ENCODE data around the gene GADD45A.
A peak's percentile ranks its signal among the peaks of the same experiment; 100 is the strongest.
"Not testable (repeated sequence)": the region's sequence is repeated elsewhere in the genome, so short reads cannot be mapped to it uniquely, and the experiment has no call there.

The GADD45A gene, protein sequence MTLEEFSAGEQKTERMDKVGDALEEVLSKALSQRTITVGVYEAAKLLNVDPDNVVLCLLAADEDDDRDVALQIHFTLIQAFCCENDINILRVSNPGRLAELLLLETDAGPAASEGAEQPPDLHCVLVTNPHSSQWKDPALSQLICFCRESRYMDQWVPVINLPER

DNA sequence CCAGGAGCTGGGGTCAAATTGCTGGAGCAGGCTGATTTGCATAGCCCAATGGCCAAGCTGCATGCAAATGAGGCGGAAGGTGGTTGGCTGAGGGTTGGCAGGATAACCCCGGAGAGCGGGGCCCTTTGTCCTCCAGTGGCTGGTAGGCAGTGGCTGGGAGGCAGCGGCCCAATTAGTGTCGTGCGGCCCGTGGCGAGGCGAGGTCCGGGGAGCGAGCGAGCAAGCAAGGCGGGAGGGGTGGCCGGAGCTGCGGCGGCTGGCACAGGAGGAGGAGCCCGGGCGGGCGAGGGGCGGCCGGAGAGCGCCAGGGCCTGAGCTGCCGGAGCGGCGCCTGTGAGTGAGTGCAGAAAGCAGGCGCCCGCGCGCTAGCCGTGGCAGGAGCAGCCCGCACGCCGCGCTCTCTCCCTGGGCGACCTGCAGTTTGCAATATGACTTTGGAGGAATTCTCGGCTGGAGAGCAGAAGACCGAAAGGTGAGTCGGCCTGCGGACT, at the start of gene GADD45A:
TSS of gene GADD45A (plus strand) at position 135 of the 491 bp plus-strand sequence. CDS start at position 429, 294 bp downstream.
- peak; percentile 96 for DNase-seq

DNA sequence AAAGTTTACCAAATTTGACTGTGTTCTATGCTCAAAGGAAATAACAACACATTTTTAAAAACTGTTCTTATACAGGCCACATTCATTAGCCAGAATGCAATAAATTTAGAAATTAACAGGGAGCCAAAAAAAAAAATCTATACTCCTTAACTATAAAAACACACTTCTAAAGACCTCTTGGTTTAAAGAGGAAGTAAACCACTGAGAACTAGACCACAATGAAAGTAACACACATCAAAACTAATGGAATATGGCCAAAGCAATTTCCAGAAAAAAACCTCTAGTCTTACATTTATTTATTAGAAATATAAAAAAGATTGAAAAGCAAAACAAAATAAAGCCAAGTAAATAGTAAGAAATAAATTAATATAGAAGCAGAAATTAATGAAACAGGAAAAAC, 48.9 kb upstream of the GADD45A start:
- no peak for DNase-seq

DNA sequence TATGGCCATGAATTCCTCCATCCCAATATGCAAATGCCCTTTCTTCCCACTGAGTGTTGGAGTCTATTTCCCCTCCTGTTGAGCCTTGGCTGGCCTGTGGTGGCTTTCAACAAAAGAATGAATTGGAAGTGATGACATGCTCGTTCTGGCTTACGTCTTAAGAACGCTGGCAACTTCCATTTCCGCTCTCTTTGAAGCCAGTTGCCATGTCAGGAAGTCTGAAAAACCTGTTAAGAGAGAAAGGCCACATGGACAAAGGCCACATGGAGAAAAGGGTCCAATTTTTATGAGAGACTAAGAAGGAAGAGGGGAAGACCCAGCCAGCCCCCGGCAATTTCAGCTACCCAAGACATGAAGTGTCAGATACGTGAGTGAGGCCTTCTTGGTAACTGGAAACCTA, 45.6 kb upstream of the GADD45A start:
- no peak for DNase-seq

DNA sequence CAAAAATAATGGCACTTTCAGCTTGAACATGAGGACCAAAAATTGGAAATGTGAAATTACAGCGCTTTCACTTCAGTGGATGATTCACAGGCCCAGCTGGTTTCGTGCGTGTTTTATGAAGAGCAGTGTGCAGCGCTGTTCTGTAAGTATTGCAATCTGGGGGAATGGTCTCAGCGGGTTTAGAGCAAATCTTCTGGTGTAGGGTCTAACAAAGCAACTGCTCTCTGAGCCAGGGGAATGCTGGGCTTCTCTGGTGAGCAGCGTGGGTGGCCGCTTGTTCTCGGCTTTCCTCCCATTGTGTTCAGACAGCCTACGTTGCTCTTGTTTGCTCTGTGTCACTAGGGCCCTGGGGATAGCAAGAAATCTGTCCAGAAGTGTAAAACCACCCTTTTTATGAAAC, 42.4 kb upstream of the GADD45A start:
- DNase-seq, result no peak

DNA sequence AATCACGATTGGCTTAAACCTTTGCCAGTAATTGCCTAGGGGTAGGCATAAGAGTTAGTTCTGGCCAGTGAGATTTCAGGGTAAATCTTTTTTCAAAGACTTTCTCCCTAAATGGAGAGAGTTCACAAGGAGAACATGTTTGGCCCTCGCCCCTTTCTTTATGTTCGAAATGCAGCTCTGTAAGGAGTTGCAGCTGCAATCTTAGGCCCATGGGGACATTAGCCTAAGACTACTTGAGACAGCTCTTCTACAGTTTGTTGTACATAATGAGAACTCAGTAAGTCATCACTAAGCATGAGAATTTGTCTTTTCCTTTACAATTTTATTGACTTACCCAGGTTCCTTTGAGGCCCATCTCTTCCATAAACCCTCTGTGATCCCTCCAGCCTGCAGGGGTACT, 40.4 kb upstream of the GADD45A start:
- no peak for DNase-seq

DNA sequence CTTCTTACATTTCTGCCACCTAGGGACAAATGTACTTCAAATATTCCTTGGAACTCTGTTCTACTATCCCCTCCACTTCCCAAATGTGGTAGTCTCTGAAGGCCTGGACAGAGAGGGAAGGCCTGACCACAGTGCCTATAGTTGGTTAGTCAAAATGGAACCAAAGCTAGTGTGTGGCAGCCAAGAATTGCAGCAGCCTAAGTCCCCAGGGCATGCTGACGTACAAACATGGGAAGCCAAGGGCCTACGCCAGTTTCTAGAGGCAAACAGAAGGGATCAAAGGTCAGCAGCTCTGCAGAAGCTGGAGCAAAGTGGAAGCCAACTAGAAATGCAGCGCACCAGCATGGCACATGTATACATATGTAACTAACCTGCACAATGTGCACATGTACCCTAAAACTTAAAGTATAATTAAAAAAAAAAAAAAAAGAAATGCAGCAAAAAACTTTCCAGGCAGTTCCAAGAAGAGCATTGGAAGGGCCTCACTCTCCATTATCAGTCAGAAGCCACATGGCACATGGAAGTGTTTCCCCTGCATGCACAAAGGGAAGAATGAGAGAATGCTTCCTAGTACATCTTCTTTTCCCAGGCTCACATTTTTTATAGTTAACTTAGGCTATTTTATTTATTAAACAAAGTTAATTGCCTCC, 39.4 kb upstream of the GADD45A start:
- DNase-seq, result no peak

DNA sequence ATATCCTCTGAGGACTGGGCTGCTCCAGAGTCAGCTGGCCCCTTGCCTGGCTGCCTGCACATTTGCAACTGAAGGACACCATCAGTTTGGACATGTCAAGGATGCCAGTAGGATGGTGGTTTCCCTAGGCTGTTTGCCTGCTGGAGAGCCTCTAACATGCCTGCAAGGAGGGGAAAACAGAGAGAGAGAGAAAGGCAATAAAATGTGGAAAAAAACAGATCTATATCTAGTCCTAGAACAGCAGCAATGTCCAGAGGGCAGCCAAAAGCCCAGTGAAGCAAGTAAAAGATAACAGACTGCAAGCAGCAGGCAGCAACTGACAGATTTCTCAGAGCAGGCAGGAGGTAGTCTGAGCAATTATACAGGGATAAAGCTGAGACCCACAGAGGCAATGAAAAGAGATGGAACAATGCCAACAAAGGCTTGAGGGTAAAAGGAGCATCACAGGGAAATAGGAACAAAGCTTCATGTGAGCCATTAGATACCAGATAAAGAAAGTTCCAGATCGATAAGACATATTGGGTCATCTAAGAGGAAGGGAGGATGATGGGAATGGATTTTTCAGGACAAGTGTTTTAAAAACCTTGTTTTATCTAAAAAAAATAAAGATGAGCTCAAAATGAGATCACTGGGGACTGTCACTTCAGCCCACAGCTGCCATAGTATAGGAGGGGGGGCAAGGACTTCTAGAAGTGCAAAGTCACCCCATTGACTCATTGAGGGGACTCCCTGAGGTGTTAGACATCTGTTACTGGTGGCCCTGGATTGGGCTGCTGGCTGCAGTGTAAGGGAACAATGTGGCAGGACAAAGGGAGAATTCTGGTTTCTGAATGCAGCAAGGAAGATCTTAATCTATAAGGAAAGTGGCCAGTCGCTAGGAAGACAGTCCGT, 38.6 kb upstream of the GADD45A start:
- no peak for DNase-seq

DNA sequence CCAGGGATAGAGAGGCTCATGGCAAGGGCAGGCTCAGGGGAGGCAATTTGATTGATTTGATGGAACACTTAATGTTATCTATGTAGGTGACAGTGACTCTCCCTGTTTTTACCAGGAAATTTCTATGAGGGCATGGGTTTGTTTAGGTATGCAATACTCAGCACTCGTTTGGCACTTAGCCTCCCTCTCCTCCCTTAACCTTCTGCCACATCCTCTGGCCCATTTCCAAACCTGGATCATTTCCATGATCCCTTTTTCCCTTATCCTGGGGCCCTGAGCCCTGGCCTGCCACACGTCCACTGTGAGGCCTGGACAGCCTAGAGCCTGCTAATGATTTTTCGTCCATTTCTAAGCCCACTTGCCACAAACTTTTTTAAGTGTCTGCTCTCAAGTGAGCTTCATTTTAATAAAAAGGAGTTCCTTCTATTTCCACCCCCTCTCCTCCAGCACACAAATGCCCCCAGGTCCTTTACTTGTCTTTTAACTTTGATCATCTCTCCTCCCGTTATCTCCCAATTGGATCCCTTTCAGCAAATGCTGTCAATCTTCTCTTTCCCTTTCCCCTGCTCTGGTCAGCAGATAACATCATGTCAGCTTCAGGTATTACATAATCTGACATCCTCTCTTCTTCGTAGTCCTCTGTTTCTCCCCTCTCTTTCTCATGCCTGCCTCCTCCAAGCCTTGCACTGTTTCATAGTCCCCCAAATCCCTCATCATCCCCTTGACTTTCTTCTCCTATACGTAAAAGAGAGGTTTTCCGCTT, 37.8 kb upstream of the GADD45A start:
- DNase-seq, result no peak

DNA sequence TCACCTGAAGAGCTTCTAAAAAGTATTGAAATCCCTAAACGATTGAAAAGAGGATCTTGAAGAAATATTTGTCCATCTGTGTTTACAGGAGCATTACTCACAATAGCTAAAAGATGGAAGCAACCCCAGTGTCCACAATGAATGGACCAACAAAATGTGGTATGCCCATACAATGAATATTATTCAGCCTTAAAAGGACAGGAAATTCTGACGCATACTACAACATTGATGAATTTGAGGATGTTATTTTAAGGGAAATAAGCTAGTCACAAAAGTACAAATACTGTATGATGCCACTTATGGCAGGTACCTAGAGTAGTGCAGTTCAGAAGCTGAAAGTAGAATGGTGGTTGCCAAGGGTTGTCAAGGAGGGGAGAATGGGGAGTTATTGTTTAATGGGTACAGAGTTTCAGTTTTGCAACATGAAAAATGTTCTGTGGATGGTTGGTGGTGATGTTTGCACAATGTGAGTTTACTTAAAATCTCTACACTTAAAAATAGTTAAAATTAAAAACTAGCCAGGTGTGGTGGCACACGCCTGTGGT, 37.1 kb upstream of the GADD45A start:
- no peak for DNase-seq

DNA sequence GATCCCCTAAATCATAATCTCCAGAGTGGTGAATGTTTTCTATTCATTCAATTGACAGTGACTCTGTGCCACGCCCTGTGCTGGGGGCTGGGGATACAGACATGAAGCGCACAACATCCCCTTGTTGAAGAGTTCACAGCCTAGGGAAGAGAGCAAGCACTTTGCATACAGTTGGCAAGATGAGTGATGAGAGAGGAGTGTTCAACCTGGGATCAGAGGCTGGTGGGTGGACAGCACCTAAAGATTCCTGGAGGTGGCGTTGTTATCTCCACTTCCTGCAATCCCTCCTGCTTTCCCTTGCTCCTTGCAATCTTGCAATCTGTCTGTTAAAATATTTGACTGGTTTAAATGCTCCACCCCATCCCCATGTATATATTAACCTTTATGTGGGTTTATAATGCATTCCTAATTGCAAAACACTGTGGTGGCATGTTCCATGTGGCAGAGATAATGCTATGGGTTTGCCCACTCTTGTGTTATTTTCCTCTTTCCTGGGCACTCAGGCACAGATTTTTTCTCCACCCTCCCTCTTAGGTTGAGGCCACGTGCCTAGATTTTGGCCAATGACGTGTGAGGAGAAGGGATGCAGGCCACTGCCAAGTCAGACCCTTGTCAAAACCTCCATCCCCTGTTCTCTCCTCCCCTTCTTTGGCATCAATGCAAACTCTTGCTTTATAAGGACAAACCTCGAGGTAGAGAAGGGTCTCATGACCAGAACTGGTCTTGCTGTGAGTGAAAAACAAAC, 36.2 kb upstream of the GADD45A start:
- DNase-seq, result no peak

DNA sequence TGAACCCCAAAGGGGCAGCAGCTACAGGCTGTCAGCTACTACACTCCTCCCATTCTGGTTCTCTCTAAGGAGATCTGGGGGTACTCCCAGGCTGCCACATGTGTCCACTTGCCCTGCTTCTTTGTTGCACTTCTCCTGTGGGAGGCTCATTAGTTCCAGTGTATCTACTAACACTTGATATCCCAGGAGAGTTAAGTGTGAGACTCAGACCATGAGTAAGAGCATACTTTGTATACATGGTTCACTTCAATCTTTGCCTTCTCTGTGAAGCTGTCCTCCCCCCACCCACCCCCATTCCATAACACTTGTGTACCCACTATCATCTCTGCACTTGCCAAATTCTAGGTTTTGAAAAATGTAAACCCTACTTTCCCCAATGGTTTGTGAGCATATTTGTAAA, 34.9 kb upstream of the GADD45A start:
- DNase-seq, result no peak

DNA sequence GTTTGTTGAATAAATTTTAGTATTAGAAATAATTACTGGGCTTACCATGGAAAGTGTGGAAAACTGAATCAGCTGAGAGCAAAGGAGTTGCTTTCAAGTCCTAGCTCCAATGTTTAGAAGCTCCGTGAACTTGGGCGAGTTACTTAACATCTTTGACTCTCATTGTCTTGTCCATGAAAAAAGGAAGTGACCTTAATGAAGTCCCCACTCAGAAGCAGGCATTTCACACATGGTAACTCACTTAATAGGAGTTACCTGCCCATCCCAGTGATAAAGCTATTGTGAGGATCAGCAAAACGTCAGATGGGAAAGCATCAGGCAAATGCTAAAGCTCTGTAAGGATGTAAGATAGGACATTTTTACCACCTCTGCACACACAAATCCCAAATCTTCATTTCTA, 34.0 kb upstream of the GADD45A start:
- DNase-seq, result no peak

DNA sequence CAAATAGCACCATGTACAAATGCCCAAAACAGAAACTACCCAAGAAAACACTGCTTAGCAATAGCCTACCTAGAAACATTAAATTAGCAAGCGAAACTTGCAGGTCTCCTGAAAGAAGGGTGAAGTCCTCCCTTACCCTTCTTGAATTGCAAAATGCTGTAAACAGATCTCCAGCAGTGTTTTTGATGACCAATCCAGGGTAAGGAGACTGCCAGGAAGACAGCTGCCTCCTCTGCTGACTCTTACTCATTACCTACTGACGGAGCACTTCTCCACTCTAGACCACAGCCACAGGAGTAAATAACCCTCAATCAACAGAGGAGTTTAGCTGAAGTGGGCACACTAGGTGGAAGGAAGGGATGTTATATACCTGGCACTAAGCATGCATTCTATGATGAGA, 32.2 kb upstream of the GADD45A start:
- DNase-seq, result no peak

DNA sequence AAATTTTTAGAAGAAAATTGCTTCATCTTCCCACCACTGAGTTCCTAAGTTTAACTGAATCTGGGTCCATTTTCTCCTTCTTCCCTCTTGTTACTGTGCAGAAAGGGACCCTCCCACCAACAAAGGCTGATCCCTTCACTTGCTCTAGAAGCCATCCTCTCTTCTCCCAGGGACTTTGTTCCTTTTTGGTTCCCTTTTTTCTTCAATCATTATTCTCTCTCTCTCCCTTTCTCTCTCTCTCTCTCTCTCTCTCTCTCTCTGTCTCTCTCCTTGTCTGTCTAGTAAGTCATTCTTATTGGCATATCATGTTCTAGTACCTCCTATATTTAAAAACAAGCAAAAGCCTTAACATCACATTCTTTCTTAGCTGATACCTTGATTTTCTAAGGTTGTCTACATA, 31.7 kb upstream of the GADD45A start:
- DNase-seq, result no peak

DNA sequence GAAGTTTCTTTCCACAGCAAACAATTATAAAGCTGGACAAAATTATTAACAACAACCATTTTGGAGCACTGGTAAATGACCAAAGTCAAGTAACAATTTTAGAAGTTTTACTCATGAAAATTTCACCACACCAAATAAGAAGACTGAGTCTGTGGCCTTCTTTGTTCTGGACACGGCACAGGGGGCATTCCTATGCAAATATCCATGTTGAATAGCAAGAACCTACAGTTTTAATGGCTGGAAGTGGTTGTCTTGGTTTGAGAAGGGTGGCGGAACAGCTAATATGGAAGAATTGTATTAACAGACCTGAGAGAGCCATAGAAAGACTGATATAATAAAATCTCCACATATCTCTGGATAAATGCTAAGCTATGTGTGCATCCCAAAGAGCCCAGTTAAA, 29.4 kb upstream of the GADD45A start:
- no peak for DNase-seq

DNA sequence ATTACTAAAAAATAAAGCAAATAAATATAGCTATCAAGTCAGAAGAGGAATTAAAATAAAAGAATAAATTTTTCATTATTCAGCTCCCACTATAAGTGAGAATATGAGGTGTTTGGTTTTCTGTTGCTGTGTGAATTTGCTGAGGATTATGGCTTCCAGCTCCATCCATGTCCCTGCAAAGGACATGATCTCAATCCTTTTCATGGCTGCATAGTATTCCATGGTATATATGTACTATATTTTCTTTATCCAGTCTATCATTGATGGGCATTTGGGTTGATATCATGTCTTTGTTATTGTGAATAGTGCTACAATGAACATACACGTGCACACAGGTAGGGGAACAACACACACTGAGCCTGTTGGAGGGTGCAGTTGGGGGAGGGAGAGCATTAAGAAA, 27.8 kb upstream of the GADD45A start:
- not testable (repeated sequence) for DNase-seq

DNA sequence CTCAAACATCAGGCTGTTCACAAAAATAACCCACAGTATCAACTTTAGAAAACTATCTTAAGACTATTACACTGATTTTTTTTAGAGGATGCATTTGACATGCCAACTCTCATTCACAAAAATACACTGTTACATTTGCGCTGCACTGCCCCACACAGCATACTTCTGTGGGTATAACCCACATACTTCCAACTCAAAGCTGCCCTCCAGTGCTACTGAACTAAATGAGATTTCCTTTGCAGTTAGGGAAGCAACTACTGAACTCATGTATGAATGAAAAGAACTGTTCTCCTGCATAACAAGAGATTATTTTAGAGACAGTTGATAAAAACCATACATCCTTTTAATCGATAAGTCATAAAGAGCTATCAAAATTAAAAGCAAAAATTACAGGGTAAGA, 25.8 kb upstream of the GADD45A start:
- DNase-seq, result no peak

DNA sequence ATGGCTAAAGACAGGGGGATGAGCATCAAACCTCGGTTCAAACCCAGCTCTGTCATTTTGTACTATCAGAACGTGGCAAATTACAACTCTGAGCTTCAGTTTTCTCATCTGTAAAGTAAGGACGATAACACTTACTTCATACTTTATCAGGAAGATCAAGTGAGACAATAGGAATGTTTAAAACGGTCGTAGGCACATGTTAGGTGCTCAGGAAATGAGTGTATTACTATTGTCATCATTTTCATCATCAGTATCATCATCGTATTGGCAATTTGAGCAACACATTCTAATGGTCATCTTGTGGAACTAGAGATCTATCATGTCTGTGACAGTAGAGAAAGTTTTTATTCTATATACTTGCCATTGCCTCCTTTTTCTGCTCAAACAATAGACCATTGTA, 22.1 kb upstream of the GADD45A start:
- no peak for DNase-seq

DNA sequence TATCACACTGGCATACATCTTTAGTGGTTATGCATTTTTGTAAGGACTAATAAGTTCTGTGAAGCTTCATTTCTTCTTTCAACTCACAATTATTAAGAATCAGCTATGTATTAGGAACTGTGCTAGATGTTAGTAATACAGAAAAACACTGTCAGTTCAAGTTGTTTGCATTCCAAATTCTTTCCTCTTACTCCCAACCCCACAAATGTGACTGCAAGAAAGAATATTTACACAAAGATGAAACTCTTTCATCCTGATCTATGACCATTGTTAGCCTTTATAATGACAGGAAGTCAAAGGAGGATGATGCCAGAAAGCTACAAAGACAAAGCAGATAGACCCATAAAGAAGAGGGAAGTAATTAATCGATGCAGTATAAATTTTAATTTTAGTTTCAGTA, 21.0 kb upstream of the GADD45A start:
- DNase-seq, result no peak

DNA sequence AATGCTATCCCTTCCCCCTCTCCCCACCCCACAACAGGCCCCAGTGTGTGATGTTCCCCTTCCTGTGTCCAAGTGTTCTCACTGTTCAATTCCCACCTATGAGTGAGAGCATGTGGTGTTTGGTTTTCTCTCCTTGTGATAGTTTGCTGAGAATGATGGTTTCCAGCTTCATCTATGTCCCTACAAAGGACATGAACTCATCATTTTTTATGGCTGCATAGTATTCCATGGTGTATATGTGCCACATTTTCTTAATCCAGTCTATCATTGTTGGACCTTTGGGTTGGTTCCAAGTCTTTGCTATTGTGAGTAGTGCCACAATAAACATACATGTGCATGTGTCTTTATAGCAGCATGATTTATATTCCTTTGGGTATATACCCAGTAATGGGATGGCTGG, 19.7 kb upstream of the GADD45A start:
- not testable (repeated sequence) for DNase-seq

DNA sequence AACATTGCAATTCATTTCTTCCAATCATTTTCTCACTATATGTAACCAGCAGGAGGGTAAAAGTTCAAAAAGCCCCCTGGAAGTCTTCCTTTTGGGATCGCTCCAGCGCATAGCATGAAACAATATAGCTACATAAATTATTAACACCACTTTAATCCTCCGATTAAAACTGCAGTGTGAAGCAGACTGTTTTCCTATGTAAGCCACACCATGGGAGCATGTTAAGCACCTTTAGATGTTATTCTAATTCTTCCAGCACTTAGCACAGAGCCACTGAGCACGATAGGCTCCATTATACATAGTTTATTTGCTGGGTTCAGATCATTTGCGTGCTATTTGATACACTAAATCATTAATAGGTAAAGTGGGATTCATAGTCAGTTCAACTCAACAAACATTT, 18.4 kb upstream of the GADD45A start:
- no peak for DNase-seq

DNA sequence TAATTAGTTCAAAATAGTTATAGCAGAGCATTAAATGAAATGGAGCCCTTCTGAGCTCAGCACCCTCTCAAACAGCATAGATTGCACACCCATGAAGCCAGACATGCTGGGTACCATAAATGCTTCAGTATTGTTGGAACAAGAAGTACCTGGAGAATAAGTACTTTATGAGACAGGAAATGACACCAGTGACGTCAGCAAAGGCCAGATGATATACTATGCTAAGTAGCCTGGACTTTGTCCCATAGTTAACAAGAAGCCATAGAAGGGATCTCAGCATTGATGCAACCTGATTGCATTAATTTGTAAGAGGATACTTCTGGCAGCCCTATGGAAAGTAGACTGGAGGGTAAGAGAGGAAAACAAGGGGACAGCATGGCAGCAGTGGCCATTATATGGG, 16.3 kb upstream of the GADD45A start:
- no peak for DNase-seq

All from stimulated activated CD4-positive, alpha-beta T cell treated with anti-CD3 and anti-CD28 coated beads, Interleukin-15, amount 100 ng/mL, for 24 hours (primary cell).